ENCODE data around the gene CEBPZ.
"Not testable (repeated sequence)": the region's sequence is repeated elsewhere in the genome, so short reads cannot be mapped to it uniquely, and the experiment has no call there.

CEBPZ gene

GRCh38 chr2:37244017-37244416 is 12.6 kb upstream of the CEBPZ start:
- CTCF ChIA-PET: no interaction called here
- TF ChIP-seq, protein P1, sequence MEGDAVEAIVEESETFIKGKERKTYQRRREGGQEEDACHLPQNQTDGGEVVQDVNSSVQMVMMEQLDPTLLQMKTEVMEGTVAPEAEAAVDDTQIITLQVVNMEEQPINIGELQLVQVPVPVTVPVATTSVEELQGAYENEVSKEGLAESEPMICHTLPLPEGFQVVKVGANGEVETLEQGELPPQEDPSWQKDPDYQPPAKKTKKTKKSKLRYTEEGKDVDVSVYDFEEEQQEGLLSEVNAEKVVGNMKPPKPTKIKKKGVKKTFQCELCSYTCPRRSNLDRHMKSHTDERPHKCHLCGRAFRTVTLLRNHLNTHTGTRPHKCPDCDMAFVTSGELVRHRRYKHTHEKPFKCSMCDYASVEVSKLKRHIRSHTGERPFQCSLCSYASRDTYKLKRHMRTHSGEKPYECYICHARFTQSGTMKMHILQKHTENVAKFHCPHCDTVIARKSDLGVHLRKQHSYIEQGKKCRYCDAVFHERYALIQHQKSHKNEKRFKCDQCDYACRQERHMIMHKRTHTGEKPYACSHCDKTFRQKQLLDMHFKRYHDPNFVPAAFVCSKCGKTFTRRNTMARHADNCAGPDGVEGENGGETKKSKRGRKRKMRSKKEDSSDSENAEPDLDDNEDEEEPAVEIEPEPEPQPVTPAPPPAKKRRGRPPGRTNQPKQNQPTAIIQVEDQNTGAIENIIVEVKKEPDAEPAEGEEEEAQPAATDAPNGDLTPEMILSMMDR (IDR thresholded peaks at IDR 0.05; ENCODE audit: insufficient read depth, low read length, missing control alignments): no peak
- no peak overlapping the region for H3K4me3 ChIP-seq (ENCODE audit: low read depth, low read length)
- POLR2A ChIA-PET: no interaction called here
- no peak for DNase-seq (ENCODE audit: low read depth, low spot score)

DNA sequence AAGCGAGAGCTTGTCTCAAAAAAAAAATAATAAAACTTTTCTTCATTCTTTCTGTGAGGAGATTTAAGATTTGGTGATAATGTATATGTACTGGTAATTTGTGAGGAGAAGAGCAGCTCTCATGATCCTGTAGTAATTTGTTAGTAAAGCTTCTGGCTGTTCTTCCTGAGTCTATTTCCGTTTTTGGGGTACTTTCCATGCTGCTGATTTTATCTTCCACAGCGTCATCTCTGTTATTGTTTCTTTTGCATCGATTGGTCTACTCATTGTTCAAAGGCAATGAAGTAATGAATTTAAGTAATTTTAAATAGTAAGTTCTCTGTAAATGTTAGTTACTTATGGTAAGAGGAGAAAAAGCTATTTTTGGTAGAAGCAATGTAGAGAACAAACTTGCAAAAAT is 12.0 kb upstream of the CEBPZ start:
- ChIA-PET POLR2A (no interaction called here), CTCF (interaction anchor here (1.7 kb wide), 1 partner anchor 11 kb away, joined by 5 read pairs; no protein-coding TSS in a partner anchor)
- H3K4me3 ChIP-seq (ENCODE audit: low read depth, low read length): no peak overlapping the region
- TF ChIP-seq, protein P1 (IDR thresholded peaks at IDR 0.05; ENCODE audit: insufficient read depth, low read length, missing control alignments): no peak
- DNase-seq (ENCODE audit: low read depth, low spot score): no peak

GRCh38 chr2:37232131-37232933 is 936 bp upstream of the CEBPZ start:
- ChIA-PET POLR2A (interaction anchor here (0.8 to 1.0 kb wide), 2 partner anchors 35 kb away, joined by 3 to 4 read pairs; no protein-coding TSS in a partner anchor), CTCF (interaction anchor here (1.0 to 3.2 kb wide), 3 partner anchors 10 to 64 kb away, joined by 3 to 20 read pairs (median 5); no protein-coding TSS in a partner anchor)
- TF ChIP-seq, protein P1 (IDR thresholded peaks at IDR 0.05; ENCODE audit: insufficient read depth, low read length, missing control alignments): no peak
- DNase-seq (ENCODE audit: low read depth, low spot score): no peak
- H3K4me3 ChIP-seq (ENCODE audit: low read depth, low read length): peak overlapping the region; percentile 93

- H3K4me3 ChIP-seq (ENCODE audit: low read depth, low read length): peak overlapping the region; percentile 93
- TF ChIP-seq, protein P1 (IDR thresholded peaks at IDR 0.05; ENCODE audit: insufficient read depth, low read length, missing control alignments): no peak
- DNase-seq (ENCODE audit: low read depth, low spot score): no peak
- ChIA-PET CTCF (no interaction called here), POLR2A (no interaction called here)
Measured at GRCh38 chr2:37230581-37230980, 815 bp downstream of the CEBPZ start.

DNA sequence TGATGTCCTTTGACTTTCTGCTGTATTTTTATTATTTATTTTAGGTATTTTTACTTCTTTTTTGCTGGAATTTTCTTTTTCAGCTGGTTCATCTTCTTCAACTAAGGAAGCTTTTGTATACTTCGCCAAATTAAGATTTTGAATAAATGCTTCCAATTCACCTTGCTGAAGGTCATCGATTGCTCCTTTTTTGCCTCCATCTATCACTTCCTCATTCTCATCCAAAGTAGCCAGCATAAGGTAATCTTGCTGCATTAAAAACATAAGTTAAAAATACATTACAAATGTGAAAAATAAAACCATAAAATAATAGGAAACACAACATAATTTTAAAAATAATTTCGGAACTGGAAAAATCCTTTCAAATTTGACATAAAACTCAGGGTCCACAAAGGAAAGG is 2.6 kb downstream of the CEBPZ start:
- ChIA-PET CTCF (no interaction called here), POLR2A (no interaction called here)
- DNase-seq (ENCODE audit: low read depth, low spot score): no peak
- H3K4me3 ChIP-seq (ENCODE audit: low read depth, low read length): no peak overlapping the region
- TF ChIP-seq, protein P1 (IDR thresholded peaks at IDR 0.05; ENCODE audit: insufficient read depth, low read length, missing control alignments): no peak

GRCh38 chr2:37226863-37227262 is 4.5 kb downstream of the CEBPZ start:
- ChIA-PET POLR2A (no interaction called here), CTCF (no interaction called here)

DNA sequence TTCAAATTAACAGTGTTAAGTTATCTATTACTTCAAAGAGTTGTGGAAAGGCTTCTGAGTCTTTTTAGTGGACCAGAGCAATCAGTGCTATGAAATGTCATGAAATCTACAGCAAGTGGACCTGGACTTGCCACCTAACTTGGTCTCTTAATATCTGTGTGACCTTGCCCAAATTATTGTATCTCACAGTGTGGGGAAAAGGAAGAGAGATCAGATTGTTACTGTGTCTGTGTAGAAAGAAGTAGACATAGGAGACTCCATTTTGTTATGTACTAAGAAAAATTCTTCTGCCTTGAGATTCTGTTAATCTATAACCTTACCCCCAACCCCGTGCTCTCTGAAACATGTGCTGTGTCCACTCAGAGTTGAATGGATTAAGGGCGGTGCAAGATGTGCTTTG is 6.3 kb downstream of the CEBPZ start:
- POLR2A ChIA-PET; H3K4me3 ChIP-seq (ENCODE audit: low read depth, low read length); DNase-seq (ENCODE audit: low read depth, low spot score); CTCF ChIA-PET: not testable (repeated sequence)

More at GRCh38 chr2:37226863-37227262, 4.5 kb downstream of the CEBPZ start:
- TF ChIP-seq, protein P1 (IDR thresholded peaks at IDR 0.05; ENCODE audit: insufficient read depth, low read length, missing control alignments): no peak
- H3K4me3 ChIP-seq (ENCODE audit: low read depth, low read length): no peak overlapping the region
- DNase-seq (ENCODE audit: low read depth, low spot score): no peak
